ENCODE measurements around the gene TOMM20.

The TOMM20 gene

GRCh38 chr1:235131961-235132360, 3.3 kb upstream of the TOMM20 start:
- Histone ChIP-seq H3K36me3 (replicated peaks in 1 of 2; ENCODE audit: control insufficient read depth in 2 of 2, insufficient read depth in 2 of 2, low read length in 2 of 2) (peaks cover 16 to 63% of the 10 kb centered on the region in 2 donors), H2BK5ac (ENCODE audit: low read length) (no peak overlapping the region)

GRCh38 chr1:235130766-235131270, 2.2 kb upstream of the TOMM20 start:
- H3K36me3 ChIP-seq (replicated peaks in 1 of 2; ENCODE audit: control insufficient read depth in 2 of 2, insufficient read depth in 2 of 2, low read length in 2 of 2), result peaks cover 7 to 63% of the 10 kb centered on the region in 2 donors
- no peak overlapping the region for H4K8ac ChIP-seq (ENCODE audit: low read depth, low read length)
- no peak overlapping the region for H3K27ac ChIP-seq (replicated peaks; ENCODE audit: low read length)

More at GRCh38 chr1:235131961-235132360, 3.3 kb upstream of the TOMM20 start:
- H3K9me3 ChIP-seq (replicated peaks in 1 of 2; ENCODE audit: control insufficient read depth in 2 of 2, insufficient read depth in 1 of 2, low read depth in 1 of 2, low read length in 2 of 2), result no peaks in the 10 kb centered on the region
- H3K9ac ChIP-seq (ENCODE audit: low read depth, low read length, poor library complexity), result no peak overlapping the region
- H2BK12ac ChIP-seq (ENCODE audit: low read length), result no peak overlapping the region
- no peak for DNase-seq (ENCODE audit: low spot score)
- peaks cover 4% of the 10 kb centered on the region for H3K79me1 ChIP-seq (ENCODE audit: low read depth, low read length)
- H4K91ac ChIP-seq (ENCODE audit: low read depth, low read length, poor library complexity), result no peak overlapping the region
- H3K14ac ChIP-seq (ENCODE audit: low read length), result no peak overlapping the region
- H2AFZ ChIP-seq (ENCODE audit: low read length), result no peak overlapping the region
- no peaks in the 10 kb centered on the region for H3K27me3 ChIP-seq (ENCODE audit: control insufficient read depth in 3 of 3, insufficient read depth in 3 of 3, low read depth in 1 of 3, low read length in 3 of 3)
- no peak overlapping the region for H3K4me2 ChIP-seq (ENCODE audit: insufficient read depth, low read length, poor library complexity, severe bottlenecking)
- H2BK15ac ChIP-seq (ENCODE audit: low read length), result no peak overlapping the region
- no peak overlapping the region for H3K4me3 ChIP-seq (ENCODE audit: low read length in 2 of 2)
- no peak overlapping the region for H2AK5ac ChIP-seq (ENCODE audit: low read depth, low read length)
- H3K4me1 ChIP-seq (ENCODE audit: control insufficient read depth in 2 of 2, insufficient read depth in 1 of 2, low read depth in 1 of 2, low read length in 2 of 2), result peaks cover 0 to 7% of the 10 kb centered on the region in 2 donors
- no peak overlapping the region for H2BK120ac ChIP-seq (ENCODE audit: low read depth, low read length)
- no peak overlapping the region for H3K18ac ChIP-seq (ENCODE audit: low read length)
- no peak overlapping the region for H4K8ac ChIP-seq (ENCODE audit: low read depth, low read length)
- WGBS, 2 donors (ENCODE audit: extremely low coverage in 2 of 2, insufficient read length in 2 of 2, insufficient replicate concordance in 1 of 2), result no CpG with 5 or more reads among the region's 6 CpGs
- no peak overlapping the region for H3K23ac ChIP-seq (ENCODE audit: low read depth, low read length, poor library complexity)
- H3K4ac ChIP-seq (ENCODE audit: low read length), result no peak overlapping the region
- no peak overlapping the region for H3K27ac ChIP-seq (replicated peaks; ENCODE audit: low read length)

GRCh38 chr1:235129774-235130570, 1.3 kb upstream of the TOMM20 start:
- H2BK120ac ChIP-seq (ENCODE audit: low read depth, low read length), result no peak overlapping the region
- H3K27ac ChIP-seq (replicated peaks; ENCODE audit: low read length), result no peak overlapping the region
- peaks cover 4% of the 10 kb centered on the region for H3K79me1 ChIP-seq (ENCODE audit: low read depth, low read length)
- H4K8ac ChIP-seq (ENCODE audit: low read depth, low read length), result no peak overlapping the region
- H3K4me1 ChIP-seq (ENCODE audit: control insufficient read depth in 2 of 2, insufficient read depth in 1 of 2, low read depth in 1 of 2, low read length in 2 of 2), result peaks cover 0 to 8% of the 10 kb centered on the region in 2 donors
- H3K36me3 ChIP-seq (replicated peaks in 1 of 2; ENCODE audit: control insufficient read depth in 2 of 2, insufficient read depth in 2 of 2, low read length in 2 of 2), result peaks cover 4 to 60% of the 10 kb centered on the region in 2 donors
- H3K9me3 ChIP-seq (replicated peaks in 1 of 2; ENCODE audit: control insufficient read depth in 2 of 2, insufficient read depth in 1 of 2, low read depth in 1 of 2, low read length in 2 of 2), result peaks cover 0 to 2% of the 10 kb centered on the region in 2 donors
- H3K18ac ChIP-seq (ENCODE audit: low read length), result no peak overlapping the region
- H3K4me3 ChIP-seq (ENCODE audit: low read length in 2 of 2), result no peak overlapping the region
- H3K4ac ChIP-seq (ENCODE audit: low read length), result no peak overlapping the region
- no peak overlapping the region for H3K23ac ChIP-seq (ENCODE audit: low read depth, low read length, poor library complexity)
- no peak overlapping the region for H4K91ac ChIP-seq (ENCODE audit: low read depth, low read length, poor library complexity)
- H2AK5ac ChIP-seq (ENCODE audit: low read depth, low read length), result no peak overlapping the region
- no peak overlapping the region for H2BK15ac ChIP-seq (ENCODE audit: low read length)
- H3K4me2 ChIP-seq (ENCODE audit: insufficient read depth, low read length, poor library complexity, severe bottlenecking), result no peak overlapping the region
- no peak overlapping the region for H3K9ac ChIP-seq (ENCODE audit: low read depth, low read length, poor library complexity)
- no peak overlapping the region for H2BK12ac ChIP-seq (ENCODE audit: low read length)
- no peak overlapping the region for H3K14ac ChIP-seq (ENCODE audit: low read length)
- H2BK5ac ChIP-seq (ENCODE audit: low read length), result no peak overlapping the region
- H3K27me3 ChIP-seq (ENCODE audit: control insufficient read depth in 3 of 3, insufficient read depth in 3 of 3, low read depth in 1 of 3, low read length in 3 of 3), result no peaks in the 10 kb centered on the region
- WGBS, 2 donors (ENCODE audit: extremely low coverage in 2 of 2, insufficient read length in 2 of 2, insufficient replicate concordance in 1 of 2), result no CpG with 5 or more reads among the region's 4 CpGs
- no peak for DNase-seq (ENCODE audit: low spot score)
- H2AFZ ChIP-seq (ENCODE audit: low read length), result no peak overlapping the region

More at GRCh38 chr1:235130766-235131270, 2.2 kb upstream of the TOMM20 start:
- DNase-seq (ENCODE audit: low spot score), result no peak
- Histone ChIP-seq H3K4ac (ENCODE audit: low read length) (no peak overlapping the region), H3K4me1 (ENCODE audit: control insufficient read depth in 2 of 2, insufficient read depth in 1 of 2, low read depth in 1 of 2, low read length in 2 of 2) (peaks cover 0 to 8% of the 10 kb centered on the region in 2 donors), H2BK12ac (ENCODE audit: low read length) (no peak overlapping the region), H3K14ac (ENCODE audit: low read length) (no peak overlapping the region), H2AK5ac (ENCODE audit: low read depth, low read length) (no peak overlapping the region), H4K91ac (ENCODE audit: low read depth, low read length, poor library complexity) (no peak overlapping the region), H3K9me3 (replicated peaks in 1 of 2; ENCODE audit: control insufficient read depth in 2 of 2, insufficient read depth in 1 of 2, low read depth in 1 of 2, low read length in 2 of 2) (peaks cover 0 to 2% of the 10 kb centered on the region in 2 donors), H2BK120ac (ENCODE audit: low read depth, low read length) (no peak overlapping the region), H3K18ac (ENCODE audit: low read length) (no peak overlapping the region), H3K4me3 (ENCODE audit: low read length in 2 of 2) (no peak overlapping the region), H2AFZ (ENCODE audit: low read length) (no peak overlapping the region), H2BK5ac (ENCODE audit: low read length) (no peak overlapping the region), H3K27me3 (ENCODE audit: control insufficient read depth in 3 of 3, insufficient read depth in 3 of 3, low read depth in 1 of 3, low read length in 3 of 3) (no peaks in the 10 kb centered on the region), H3K23ac (ENCODE audit: low read depth, low read length, poor library complexity) (no peak overlapping the region), H3K9ac (ENCODE audit: low read depth, low read length, poor library complexity) (no peak overlapping the region), H3K79me1 (ENCODE audit: low read depth, low read length) (peaks cover 4% of the 10 kb centered on the region), H2BK15ac (ENCODE audit: low read length) (no peak overlapping the region), H3K4me2 (ENCODE audit: insufficient read depth, low read length, poor library complexity, severe bottlenecking) (no peak overlapping the region)
- no CpG with 5 or more reads among the region's 7 CpGs for WGBS, 2 donors (ENCODE audit: extremely low coverage in 2 of 2, insufficient read length in 2 of 2, insufficient replicate concordance in 1 of 2)

GRCh38 chr1:235127732-235128455, 743 bp downstream of the TOMM20 start:
- Histone ChIP-seq H3K4me2 (ENCODE audit: insufficient read depth, low read length, poor library complexity, severe bottlenecking) (peak overlapping the region; percentile 72), H3K4me1 (ENCODE audit: control insufficient read depth in 2 of 2, insufficient read depth in 1 of 2, low read depth in 1 of 2, low read length in 2 of 2) (peaks cover 0 to 8% of the 10 kb centered on the region in 2 donors), H3K4me3 (ENCODE audit: low read length in 2 of 2) (peak overlapping the region; percentile 80 to 94), H3K27me3 (ENCODE audit: control insufficient read depth in 3 of 3, insufficient read depth in 3 of 3, low read depth in 1 of 3, low read length in 3 of 3) (no peaks in the 10 kb centered on the region), H2BK15ac (ENCODE audit: low read length) (no peak overlapping the region), H4K91ac (ENCODE audit: low read depth, low read length, poor library complexity) (peak overlapping the region; percentile 100), H3K9ac (ENCODE audit: low read depth, low read length, poor library complexity) (peak overlapping the region; percentile 99), H3K4ac (ENCODE audit: low read length) (no peak overlapping the region), H2AK5ac (ENCODE audit: low read depth, low read length) (peak overlapping the region; percentile 76), H2BK120ac (ENCODE audit: low read depth, low read length) (no peak overlapping the region), H4K8ac (ENCODE audit: low read depth, low read length) (no peak overlapping the region), H3K23ac (ENCODE audit: low read depth, low read length, poor library complexity) (peak overlapping the region; percentile 100), H3K9me3 (replicated peaks in 1 of 2; ENCODE audit: control insufficient read depth in 2 of 2, insufficient read depth in 1 of 2, low read depth in 1 of 2, low read length in 2 of 2) (peaks cover 0 to 2% of the 10 kb centered on the region in 2 donors), H3K36me3 (replicated peaks in 1 of 2; ENCODE audit: control insufficient read depth in 2 of 2, insufficient read depth in 2 of 2, low read length in 2 of 2) (peaks cover 5 to 60% of the 10 kb centered on the region in 2 donors), H2AFZ (ENCODE audit: low read length) (peak overlapping the region; percentile 70), H3K18ac (ENCODE audit: low read length) (peak overlapping the region; percentile 98), H3K79me1 (ENCODE audit: low read depth, low read length) (peaks cover 4% of the 10 kb centered on the region), H2BK12ac (ENCODE audit: low read length) (no peak overlapping the region), H2BK5ac (ENCODE audit: low read length) (peak overlapping the region; percentile 96), H3K14ac (ENCODE audit: low read length) (peak overlapping the region; percentile 100), H3K27ac (replicated peaks; ENCODE audit: low read length) (peak overlapping the region; percentile 77)
- no peak for DNase-seq (ENCODE audit: low spot score)
- WGBS, 2 donors (ENCODE audit: extremely low coverage in 2 of 2, insufficient read length in 2 of 2, insufficient replicate concordance in 1 of 2), result no CpG with 5 or more reads among the region's 35 CpGs

Data from neuronal stem cell (in vitro differentiated cells).